Suprapubic skin (tissue), 4 donors: ENCODE results near the gene EPB41L4A. TPM values are rescaled to one million over a fixed set of nuclear protein-coding genes. Genes with fewer than 3 reads are reported as not detected.

Source experiments
- DNase-seq, 2 donors: peaks; one replicate each; pipeline ENCODE4 v3.0.0-alpha.2; 2019; ENCODE audit warnings: low spot score in 2 of 2
- H3K27ac ChIP-seq: fragments of 200-600 bp; sonication (generic); one replicate; pipeline ENCODE4 v1.5.1; 2019
- H3K27me3 ChIP-seq: fragments of 200-600 bp; sonication (generic); one replicate; pipeline ENCODE4 v1.5.1; 2019
- H3K36me3 ChIP-seq: fragments of 200-600 bp; sonication (generic); one replicate; pipeline ENCODE4 v1.5.1; 2019
- H3K4me1 ChIP-seq: fragments of 200-600 bp; sonication (generic); one replicate; pipeline ENCODE4 v1.5.1; 2019
- H3K4me3 ChIP-seq: fragments of 200-600 bp; sonication (generic); one replicate; pipeline ENCODE4 v1.5.1; 2019; ENCODE audit warnings: mild to moderate bottlenecking
- H3K9me3 ChIP-seq: fragments of 200-600 bp; sonication (generic); one replicate; pipeline ENCODE4 v1.5.1; 2019
- EP300 ChIP-seq: sonication (generic); formaldehyde crosslinking; IDR thresholded peaks from one replicate; pipeline ENCODE4 v1.6.1; 2017; ENCODE audit warnings: antibody characterized with exemption
- POLR2A ChIP-seq, 2 donors: fragments of 450-650 bp; IDR thresholded peaks; one replicate each; pipeline ENCODE4 v1.6.1; 2017; ENCODE audit warnings: antibody characterized with exemption in 2 of 2, mild to moderate bottlenecking in 2 of 2, moderate library complexity in 2 of 2
- POLR2AphosphoS5 ChIP-seq, 3 donors: sonication (generic); formaldehyde crosslinking; IDR thresholded peaks; one replicate each; pipeline ENCODE4 v1.6.1; 2017; ENCODE audit warnings: antibody characterized with exemption in 3 of 3
- WGBS: methylation state at CpG from one replicate; pipeline ENCODE4 v1.1.5; 2018; 5-methylcytosine and 5-hydroxymethylcytosine counted together
- total RNA-seq, 4 donors: library from RNA; depleted of rRNA; stranded (reverse); fragments of >200 nt; gene quantifications; one replicate each; pipeline ENCODE4 v1.1.0, GENCODE V29; 2016
- TF ChIP-seq, protein P1 (sequence below), 2 donors: fragments of 200-600 bp in 1 of 2; fragments of 450-650 bp in 1 of 2; sonication (generic) in 1 of 2; IDR thresholded peaks; one replicate each; pipeline ENCODE4 v1.5.1; 2016 to 2019; ENCODE audit warnings: antibody characterized with exemption in 2 of 2, mild to moderate bottlenecking in 1 of 2, moderate library complexity in 1 of 2

EPB41L4A gene
- total RNA-seq, 4 donors from 2014 or later, result 8.5 to 31.9 (median 12.8) TPM

- Histone ChIP-seq H3K27ac (no peak overlapping the region), H3K27me3 (no peaks in the 10 kb centered on the region), H3K9me3 (no peaks in the 10 kb centered on the region), H3K4me3 (no peak overlapping the region), H3K4me1 (no peaks in the 10 kb centered on the region), H3K36me3 (no peaks in the 10 kb centered on the region)
- TF ChIP-seq POLR2AphosphoS5 (IDR thresholded peaks at IDR 0.05) (no peak), EP300 (no peak), POLR2A (IDR thresholded peaks at IDR 0.05) (no peak)
- TF ChIP-seq, protein P1, sequence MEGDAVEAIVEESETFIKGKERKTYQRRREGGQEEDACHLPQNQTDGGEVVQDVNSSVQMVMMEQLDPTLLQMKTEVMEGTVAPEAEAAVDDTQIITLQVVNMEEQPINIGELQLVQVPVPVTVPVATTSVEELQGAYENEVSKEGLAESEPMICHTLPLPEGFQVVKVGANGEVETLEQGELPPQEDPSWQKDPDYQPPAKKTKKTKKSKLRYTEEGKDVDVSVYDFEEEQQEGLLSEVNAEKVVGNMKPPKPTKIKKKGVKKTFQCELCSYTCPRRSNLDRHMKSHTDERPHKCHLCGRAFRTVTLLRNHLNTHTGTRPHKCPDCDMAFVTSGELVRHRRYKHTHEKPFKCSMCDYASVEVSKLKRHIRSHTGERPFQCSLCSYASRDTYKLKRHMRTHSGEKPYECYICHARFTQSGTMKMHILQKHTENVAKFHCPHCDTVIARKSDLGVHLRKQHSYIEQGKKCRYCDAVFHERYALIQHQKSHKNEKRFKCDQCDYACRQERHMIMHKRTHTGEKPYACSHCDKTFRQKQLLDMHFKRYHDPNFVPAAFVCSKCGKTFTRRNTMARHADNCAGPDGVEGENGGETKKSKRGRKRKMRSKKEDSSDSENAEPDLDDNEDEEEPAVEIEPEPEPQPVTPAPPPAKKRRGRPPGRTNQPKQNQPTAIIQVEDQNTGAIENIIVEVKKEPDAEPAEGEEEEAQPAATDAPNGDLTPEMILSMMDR (IDR thresholded peaks at IDR 0.05), result no peak
- DNase-seq, result no peak
Measured at GRCh38 chr5:112257005-112257404, 162.1 kb downstream of the EPB41L4A start.

DNA sequence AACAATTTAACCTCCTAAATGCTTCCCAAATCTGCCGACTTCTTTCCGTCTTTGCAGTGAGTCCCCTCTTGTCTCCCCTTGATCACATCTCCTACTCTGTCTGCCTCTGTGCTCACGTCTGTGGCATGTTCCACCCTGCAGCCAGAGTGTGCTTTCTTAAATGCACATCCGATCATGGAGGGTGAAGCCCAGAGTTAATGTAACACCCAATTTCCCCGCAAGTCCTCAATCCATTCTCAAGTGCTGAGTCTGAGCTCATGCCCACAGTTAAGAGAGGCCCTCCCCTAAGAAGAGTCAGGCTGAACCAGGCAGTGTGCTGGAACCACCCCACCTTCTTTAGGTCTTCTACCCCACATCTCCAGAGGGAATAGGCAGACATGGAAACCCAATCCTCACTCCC lies 164.8 kb downstream of the EPB41L4A start:
- H3K4me1 ChIP-seq, result no peaks in the 10 kb centered on the region
- no peaks in the 10 kb centered on the region for H3K36me3 ChIP-seq
- H3K4me3 ChIP-seq, result no peak overlapping the region
- H3K27ac ChIP-seq, result no peak overlapping the region
- TF ChIP-seq POLR2A (IDR thresholded peaks at IDR 0.05) (no peak), EP300 (no peak)
- TF ChIP-seq, protein P1 (IDR thresholded peaks at IDR 0.05), result no peak
- H3K27me3 ChIP-seq, result no peaks in the 10 kb centered on the region
- no peaks in the 10 kb centered on the region for H3K9me3 ChIP-seq
- no peak for DNase-seq
- WGBS, result 59% methylated on average over 5 of the region's 5 CpGs

- H3K9me3 ChIP-seq, result no peaks in the 10 kb centered on the region
- no peak for DNase-seq
- H3K36me3 ChIP-seq, result no peaks in the 10 kb centered on the region
- peaks cover 3% of the 10 kb centered on the region for H3K4me1 ChIP-seq
- no peak overlapping the region for H3K4me3 ChIP-seq
- WGBS, result 40% methylated on average over 9 of the region's 9 CpGs
- no peaks in the 10 kb centered on the region for H3K27me3 ChIP-seq
- H3K27ac ChIP-seq, result no peak overlapping the region
- TF ChIP-seq EP300 (no peak), POLR2A (IDR thresholded peaks at IDR 0.05) (no peak), POLR2AphosphoS5 (IDR thresholded peaks at IDR 0.05) (no peak)
- TF ChIP-seq, protein P1 (IDR thresholded peaks at IDR 0.05), result no peak
Measured at GRCh38 chr5:112253478-112254250, 165.4 kb downstream of the EPB41L4A start.

DNA sequence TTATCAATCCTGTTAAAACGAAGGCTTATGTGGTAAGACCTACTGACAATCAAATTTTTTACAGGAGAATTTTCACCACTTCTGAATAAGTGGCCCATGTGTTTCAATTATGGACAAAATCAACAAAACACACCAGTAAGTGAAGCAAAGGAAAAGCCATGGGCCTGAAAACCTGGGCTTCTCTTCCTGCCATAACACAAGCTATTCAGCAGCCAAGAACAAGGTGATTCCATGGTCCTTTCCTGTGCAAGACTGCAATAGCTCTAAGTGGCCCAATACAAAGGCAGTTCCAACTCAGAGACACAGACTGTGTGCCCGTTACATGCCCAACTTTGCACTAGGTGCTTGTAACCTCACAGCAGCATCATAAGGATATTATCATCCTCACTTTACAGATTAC lies 168.5 kb downstream of the EPB41L4A start:
- Histone ChIP-seq H3K4me3 (no peak overlapping the region), H3K36me3 (no peaks in the 10 kb centered on the region), H3K27me3 (no peaks in the 10 kb centered on the region), H3K4me1 (peaks cover 5% of the 10 kb centered on the region), H3K27ac (no peak overlapping the region), H3K9me3 (no peaks in the 10 kb centered on the region)
- WGBS, result 86% methylated on average over 2 of the region's 2 CpGs
- DNase-seq, result no peak
- no peak for TF ChIP-seq POLR2A (IDR thresholded peaks at IDR 0.05)
- TF ChIP-seq EP300, result no peak
- TF ChIP-seq, protein P1 (IDR thresholded peaks at IDR 0.05), result no peak
- no peak for TF ChIP-seq POLR2AphosphoS5 (IDR thresholded peaks at IDR 0.05)

DNA sequence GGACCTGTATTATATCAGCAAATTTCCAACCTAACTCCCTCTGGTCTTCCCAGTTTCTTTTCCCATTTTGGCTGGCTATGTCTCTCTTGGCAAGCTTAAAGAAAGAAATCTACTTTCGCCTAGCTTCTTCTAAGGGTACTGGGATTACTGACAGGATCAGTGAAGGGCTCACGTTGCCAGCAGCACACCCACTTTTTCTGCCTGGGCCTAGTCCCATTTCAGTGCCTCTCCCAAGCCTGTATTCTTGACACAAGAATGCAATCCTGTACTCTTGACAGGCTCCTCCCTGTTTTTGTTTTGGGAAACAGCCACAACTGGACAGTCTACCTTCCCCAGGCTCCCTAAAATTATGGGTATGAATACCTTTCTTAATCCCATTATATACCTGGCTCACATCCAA lies 170.5 kb downstream of the EPB41L4A start:
- 43% methylated on average over 2 of the region's 2 CpGs for WGBS
- H3K27me3 ChIP-seq, result no peaks in the 10 kb centered on the region
- H3K9me3 ChIP-seq, result no peaks in the 10 kb centered on the region
- H3K27ac ChIP-seq, result no peak overlapping the region
- H3K4me1 ChIP-seq, result peaks cover 5% of the 10 kb centered on the region
- no peak for DNase-seq
- TF ChIP-seq EP300, result no peak
- no peak overlapping the region for H3K4me3 ChIP-seq
- H3K36me3 ChIP-seq, result peaks cover 7% of the 10 kb centered on the region

DNA sequence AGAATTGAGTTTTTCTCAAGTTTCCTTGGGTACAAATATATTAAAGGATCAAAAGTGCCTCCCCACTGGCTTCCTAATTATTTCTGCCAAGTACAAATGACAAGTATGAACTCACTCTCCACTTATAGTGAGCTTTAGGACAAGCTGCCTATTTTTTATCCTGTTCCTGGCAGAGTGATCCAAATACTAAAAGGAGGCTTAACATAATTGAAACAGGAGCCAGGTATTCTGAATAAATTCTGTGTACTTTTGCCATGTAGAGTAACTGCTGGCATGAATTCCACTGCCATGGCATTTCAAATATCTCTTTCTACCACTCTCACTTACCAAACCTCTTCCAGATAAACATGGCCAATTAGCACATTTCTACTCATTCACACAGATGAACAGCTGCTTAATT lies 171.1 kb downstream of the EPB41L4A start:
- no peak overlapping the region for H3K4me3 ChIP-seq
- no peaks in the 10 kb centered on the region for H3K9me3 ChIP-seq
- no peak for DNase-seq
- no peaks in the 10 kb centered on the region for H3K27me3 ChIP-seq
- TF ChIP-seq, protein P1 (IDR thresholded peaks at IDR 0.05), result no peak
- no peak for TF ChIP-seq EP300
- TF ChIP-seq POLR2A (IDR thresholded peaks at IDR 0.05), result no peak
- TF ChIP-seq POLR2AphosphoS5 (IDR thresholded peaks at IDR 0.05), result no peak
- H3K27ac ChIP-seq, result no peak overlapping the region
- H3K36me3 ChIP-seq, result peaks cover 7% of the 10 kb centered on the region
- H3K4me1 ChIP-seq, result peaks cover 5% of the 10 kb centered on the region
